ENCODE data around the gene IQSEC1. TPM values are rescaled to one million over a fixed set of nuclear protein-coding genes. Genes with fewer than 3 reads are reported as not detected.

The IQSEC1 gene
- total RNA-seq, 4 donors from 2014 or later = 31.9 to 35.8 (median 34.8) TPM

- no peak for DNase-seq (ENCODE audit: low spot score in 2 of 2)
- no peak overlapping the region for H3K4me3 ChIP-seq (ENCODE audit: low read depth, poor library complexity, severe bottlenecking)
- 93 to 95% methylated on average over 4 of the region's 4 CpGs for WGBS, 2 donors
- TF ChIP-seq POLR2A (IDR thresholded peaks at IDR 0.05) = no peak
- no peak for TF ChIP-seq CTCF (IDR thresholded peaks at IDR 0.05)
- intact Hi-C loops (cut with DNase I; ENCODE audit: low total_unique reads) = no loop called here
These were observed 5.5 kb downstream of the IQSEC1 start for GRCh38 chr3:13067778-13068177.

- intact Hi-C loops (cut with DNase I; ENCODE audit: low total_unique reads) = no loop called here
- TF ChIP-seq CTCF (IDR thresholded peaks at IDR 0.05) (no peak), POLR2A (IDR thresholded peaks at IDR 0.05) (no peak)
- no peak for DNase-seq (ENCODE audit: low spot score in 2 of 2)
- H3K4me3 ChIP-seq (ENCODE audit: low read depth, poor library complexity, severe bottlenecking) = no peak overlapping the region
- WGBS, 2 donors = 64 to 79% methylated on average over 4 of the region's 4 CpGs
These were observed 6.4 kb downstream of the IQSEC1 start for GRCh38 chr3:13066834-13067233.

- DNase-seq (ENCODE audit: low spot score in 2 of 2) = no peak
- TF ChIP-seq CTCF (IDR thresholded peaks at IDR 0.05) = no peak
- no peak for TF ChIP-seq POLR2A (IDR thresholded peaks at IDR 0.05)
- 70 to 72% methylated on average over 11 of the region's 11 CpGs for WGBS, 2 donors
- H3K4me3 ChIP-seq (ENCODE audit: low read depth, poor library complexity, severe bottlenecking) = no peak overlapping the region
- intact Hi-C loops (cut with DNase I; ENCODE audit: low total_unique reads) = no loop called here
These were observed 7.0 kb downstream of the IQSEC1 start for GRCh38 chr3:13066236-13066635.

GRCh38 chr3:13065727-13066126 lies 7.5 kb downstream of the IQSEC1 start:
- WGBS, 2 donors = 69 to 78% methylated on average over 4 of the region's 4 CpGs

GRCh38 chr3:13064964-13065363 lies 8.3 kb downstream of the IQSEC1 start:
- TF ChIP-seq POLR2A (IDR thresholded peaks at IDR 0.05) (no peak), CTCF (IDR thresholded peaks at IDR 0.05) (no peak)
- no peak for DNase-seq (ENCODE audit: low spot score in 2 of 2)
- H3K4me3 ChIP-seq (ENCODE audit: low read depth, poor library complexity, severe bottlenecking) = no peak overlapping the region
- intact Hi-C loops (cut with DNase I; ENCODE audit: low total_unique reads) = no loop called here
- WGBS, 2 donors = 70 to 79% methylated on average over 4 of the region's 4 CpGs

More at GRCh38 chr3:13065727-13066126, 7.5 kb downstream of the IQSEC1 start:
- H3K4me3 ChIP-seq (ENCODE audit: low read depth, poor library complexity, severe bottlenecking) = no peak overlapping the region
- DNase-seq (ENCODE audit: low spot score in 2 of 2) = no peak
- TF ChIP-seq CTCF (IDR thresholded peaks at IDR 0.05) (no peak), POLR2A (IDR thresholded peaks at IDR 0.05) (no peak)
- intact Hi-C loops (cut with DNase I; ENCODE audit: low total_unique reads) = no loop called here

- intact Hi-C loops (cut with DNase I; ENCODE audit: low total_unique reads) = no loop called here
- H3K4me3 ChIP-seq (ENCODE audit: low read depth, poor library complexity, severe bottlenecking) = no peak overlapping the region
- no peak for DNase-seq (ENCODE audit: low spot score in 2 of 2)
- 72 to 80% methylated on average over 12 of the region's 12 CpGs for WGBS, 2 donors
- no peak for TF ChIP-seq CTCF (IDR thresholded peaks at IDR 0.05)
- TF ChIP-seq POLR2A (IDR thresholded peaks at IDR 0.05) = no peak
These were observed 8.9 kb downstream of the IQSEC1 start for GRCh38 chr3:13064159-13064868.

All from lower leg skin (tissue), 4 donors.